Bronchial epithelial cell (primary cell): ENCODE measurements around the gene HECA. TPM values are rescaled to one million over a fixed set of nuclear protein-coding genes. Genes with fewer than 3 reads are reported as not detected.
"Not testable (repeated sequence)": the region's sequence is repeated elsewhere in the genome, so short reads cannot be mapped to it uniquely, and the experiment has no call there.

Source experiments
- DNase-seq: peaks from one replicate; pipeline ENCODE4 v3.0.0-alpha.2; 2010; ENCODE audit warnings: low read depth
- FAIRE-seq: peaks from 2 replicates; lab custom pipeline; 2011; peaks lifted over from hg19 to GRCh38; lab: Jason Lieb, UNC
- H3K27me3 ChIP-seq: 2 replicates; pipeline ENCODE4 v1.5.1; 2011; ENCODE audit warnings: low read length; ENCODE audit not compliant: control insufficient read depth, insufficient read depth
- H3K36me3 ChIP-seq: 2 replicates; pipeline ENCODE4 v1.5.1; 2011; ENCODE audit warnings: low read length; ENCODE audit not compliant: control insufficient read depth, insufficient read depth
- H3K4me3 ChIP-seq: 2 replicates; pipeline ENCODE4 v1.5.1; 2011; ENCODE audit warnings: mild to moderate bottlenecking, low read depth, low read length, control low read depth
- total RNA-seq: library from RNA; depleted of rRNA; stranded (reverse); fragments of >200 nt; gene quantifications from 2 replicates; pipeline ENCODE4 v1.2.1, GENCODE V29; 2014
- TF ChIP-seq, protein P1 (sequence below): IDR thresholded peaks from 2 replicates; pipeline ENCODE4 v1.5.1; 2011; ENCODE audit warnings: mild to moderate bottlenecking, moderate library complexity, low read length, control low read depth, inconsistent platforms; ENCODE audit not compliant: insufficient read depth, severe bottlenecking

The HECA gene
- total RNA-seq, 1 donor from 2014 or later = 25.5 TPM

- no peak for DNase-seq
- TF ChIP-seq, protein P1, sequence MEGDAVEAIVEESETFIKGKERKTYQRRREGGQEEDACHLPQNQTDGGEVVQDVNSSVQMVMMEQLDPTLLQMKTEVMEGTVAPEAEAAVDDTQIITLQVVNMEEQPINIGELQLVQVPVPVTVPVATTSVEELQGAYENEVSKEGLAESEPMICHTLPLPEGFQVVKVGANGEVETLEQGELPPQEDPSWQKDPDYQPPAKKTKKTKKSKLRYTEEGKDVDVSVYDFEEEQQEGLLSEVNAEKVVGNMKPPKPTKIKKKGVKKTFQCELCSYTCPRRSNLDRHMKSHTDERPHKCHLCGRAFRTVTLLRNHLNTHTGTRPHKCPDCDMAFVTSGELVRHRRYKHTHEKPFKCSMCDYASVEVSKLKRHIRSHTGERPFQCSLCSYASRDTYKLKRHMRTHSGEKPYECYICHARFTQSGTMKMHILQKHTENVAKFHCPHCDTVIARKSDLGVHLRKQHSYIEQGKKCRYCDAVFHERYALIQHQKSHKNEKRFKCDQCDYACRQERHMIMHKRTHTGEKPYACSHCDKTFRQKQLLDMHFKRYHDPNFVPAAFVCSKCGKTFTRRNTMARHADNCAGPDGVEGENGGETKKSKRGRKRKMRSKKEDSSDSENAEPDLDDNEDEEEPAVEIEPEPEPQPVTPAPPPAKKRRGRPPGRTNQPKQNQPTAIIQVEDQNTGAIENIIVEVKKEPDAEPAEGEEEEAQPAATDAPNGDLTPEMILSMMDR = no peak
- Histone ChIP-seq H3K4me3 (no peak overlapping the region), H3K27me3 (no peaks in the 10 kb centered on the region), H3K36me3 (no peaks in the 10 kb centered on the region)
- no peak for FAIRE-seq
Observed at GRCh38 chr6:139152892-139153271, 18.0 kb downstream of the HECA start.

DNA sequence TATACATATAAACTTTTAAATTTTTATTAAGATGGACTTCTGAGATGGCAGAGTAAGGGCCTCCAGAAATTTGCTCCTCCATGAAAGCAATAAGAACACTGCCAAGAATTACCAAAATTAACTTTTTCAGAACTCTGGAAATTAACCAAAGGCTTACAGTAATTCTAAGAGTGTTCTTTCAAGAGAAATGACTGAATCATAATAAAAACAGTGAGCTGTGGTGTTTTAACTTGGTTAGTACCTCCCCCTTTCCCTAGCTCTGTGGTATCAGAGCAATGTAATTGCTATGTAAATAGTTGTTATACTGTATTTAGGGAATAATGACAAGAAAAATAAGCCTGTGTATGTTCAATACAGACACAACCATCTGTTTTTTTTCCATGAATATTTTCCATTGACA, 19.0 kb downstream of the HECA start:
- TF ChIP-seq, protein P1 = no peak
- no peak for FAIRE-seq
- DNase-seq = no peak
- H3K36me3 ChIP-seq = no peaks in the 10 kb centered on the region
- H3K27me3 ChIP-seq = no peaks in the 10 kb centered on the region
- no peak overlapping the region for H3K4me3 ChIP-seq

GRCh38 chr6:139154881-139155547, 20.1 kb downstream of the HECA start:
- H3K36me3 ChIP-seq = no peaks in the 10 kb centered on the region
- no peaks in the 10 kb centered on the region for H3K27me3 ChIP-seq
- TF ChIP-seq, protein P1 = no peak
- DNase-seq (peak; percentile 31), FAIRE-seq (no peak)
- H3K4me3 ChIP-seq = no peak overlapping the region

- Histone ChIP-seq H3K27me3 (no peaks in the 10 kb centered on the region), H3K36me3 (no peaks in the 10 kb centered on the region), H3K4me3 (no peak overlapping the region)
- TF ChIP-seq, protein P1 = no peak
- FAIRE-seq = no peak
- DNase-seq = no peak
Observed at GRCh38 chr6:139156102-139156501, 21.2 kb downstream of the HECA start.

GRCh38 chr6:139156551-139156950, 21.7 kb downstream of the HECA start:
- DNase-seq (no peak), FAIRE-seq (no peak)
- H3K36me3 ChIP-seq = no peaks in the 10 kb centered on the region
- no peak overlapping the region for H3K4me3 ChIP-seq
- no peaks in the 10 kb centered on the region for H3K27me3 ChIP-seq
- TF ChIP-seq, protein P1 = no peak

GRCh38 chr6:139157086-139157485, 22.2 kb downstream of the HECA start:
- H3K27me3 ChIP-seq, H3K36me3 ChIP-seq, FAIRE-seq, DNase-seq, H3K4me3 ChIP-seq: not testable (repeated sequence)
